ENCODE data around the gene CDKAL1.

Gene CDKAL1

GRCh38 chr6:20847904-20848303 is 313.6 kb downstream of the CDKAL1 start:
- DNase-seq (ENCODE audit: low read depth) = no peak
- no peak overlapping the region for H3K4me3 ChIP-seq (replicated peaks; ENCODE audit: low read depth, low read length)
- TF ChIP-seq, protein P1, sequence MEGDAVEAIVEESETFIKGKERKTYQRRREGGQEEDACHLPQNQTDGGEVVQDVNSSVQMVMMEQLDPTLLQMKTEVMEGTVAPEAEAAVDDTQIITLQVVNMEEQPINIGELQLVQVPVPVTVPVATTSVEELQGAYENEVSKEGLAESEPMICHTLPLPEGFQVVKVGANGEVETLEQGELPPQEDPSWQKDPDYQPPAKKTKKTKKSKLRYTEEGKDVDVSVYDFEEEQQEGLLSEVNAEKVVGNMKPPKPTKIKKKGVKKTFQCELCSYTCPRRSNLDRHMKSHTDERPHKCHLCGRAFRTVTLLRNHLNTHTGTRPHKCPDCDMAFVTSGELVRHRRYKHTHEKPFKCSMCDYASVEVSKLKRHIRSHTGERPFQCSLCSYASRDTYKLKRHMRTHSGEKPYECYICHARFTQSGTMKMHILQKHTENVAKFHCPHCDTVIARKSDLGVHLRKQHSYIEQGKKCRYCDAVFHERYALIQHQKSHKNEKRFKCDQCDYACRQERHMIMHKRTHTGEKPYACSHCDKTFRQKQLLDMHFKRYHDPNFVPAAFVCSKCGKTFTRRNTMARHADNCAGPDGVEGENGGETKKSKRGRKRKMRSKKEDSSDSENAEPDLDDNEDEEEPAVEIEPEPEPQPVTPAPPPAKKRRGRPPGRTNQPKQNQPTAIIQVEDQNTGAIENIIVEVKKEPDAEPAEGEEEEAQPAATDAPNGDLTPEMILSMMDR (IDR thresholded peaks at IDR 0.05; ENCODE audit: low read length, missing control alignments) = no peak

- DNase-seq (ENCODE audit: low read depth) = no peak
- H3K4me3 ChIP-seq (replicated peaks; ENCODE audit: low read depth, low read length) = no peak overlapping the region
- TF ChIP-seq, protein P1 (IDR thresholded peaks at IDR 0.05; ENCODE audit: low read length, missing control alignments) = no peak
These were observed 316.6 kb downstream of the CDKAL1 start for GRCh38 chr6:20850686-20851416.

- TF ChIP-seq, protein P1 (IDR thresholded peaks at IDR 0.05; ENCODE audit: low read length, missing control alignments) = no peak
- DNase-seq (ENCODE audit: low read depth) = no peak
- H3K4me3 ChIP-seq (replicated peaks; ENCODE audit: low read depth, low read length) = no peak overlapping the region
These were observed 317.5 kb downstream of the CDKAL1 start for GRCh38 chr6:20851795-20852194.

GRCh38 chr6:20853828-20854227 is 319.6 kb downstream of the CDKAL1 start:
- no peak for DNase-seq (ENCODE audit: low read depth)
- no peak overlapping the region for H3K4me3 ChIP-seq (replicated peaks; ENCODE audit: low read depth, low read length)
- TF ChIP-seq, protein P1 (IDR thresholded peaks at IDR 0.05; ENCODE audit: low read length, missing control alignments) = no peak

GRCh38 chr6:20856681-20857288 is 322.5 kb downstream of the CDKAL1 start:
- no peak for DNase-seq (ENCODE audit: low read depth)
- no peak overlapping the region for H3K4me3 ChIP-seq (replicated peaks; ENCODE audit: low read depth, low read length)
- TF ChIP-seq, protein P1 (IDR thresholded peaks at IDR 0.05; ENCODE audit: low read length, missing control alignments) = no peak

DNA sequence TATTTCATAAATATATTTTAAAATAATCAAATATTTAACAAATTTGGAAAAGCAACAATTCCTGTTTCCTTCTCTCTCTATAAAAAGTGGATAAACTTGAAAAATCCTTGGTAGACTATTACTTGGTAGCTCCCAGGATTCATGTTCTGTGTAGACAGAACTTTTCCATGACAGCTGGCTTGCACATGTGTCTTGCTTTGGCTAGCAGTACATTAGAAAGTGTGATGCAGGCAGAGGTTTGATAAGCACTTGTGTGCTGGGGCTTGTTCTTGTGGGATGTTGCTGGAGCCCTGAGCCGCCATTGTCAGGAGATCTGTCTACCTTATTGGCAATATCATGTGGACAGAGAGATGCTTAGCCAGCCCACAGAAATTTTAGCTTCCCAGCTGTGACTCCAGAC is 327.2 kb downstream of the CDKAL1 start:
- TF ChIP-seq, protein P1 (IDR thresholded peaks at IDR 0.05; ENCODE audit: low read length, missing control alignments) = no peak
- DNase-seq (ENCODE audit: low read depth) = no peak
- no peak overlapping the region for H3K4me3 ChIP-seq (replicated peaks; ENCODE audit: low read depth, low read length)
